Iris pigment epithelial cell (primary cell): ENCODE data around the gene TMEM212.

Experiments used
- DNase-seq: peaks from one replicate; pipeline ENCODE4 v3.0.0-alpha.2; 2011; ENCODE audit warnings: low read depth

Gene TMEM212

GRCh38 chr3:171860830-171861535, 17.8 kb downstream of the TMEM212 start:
- DNase-seq, result peak; percentile 87

GRCh38 chr3:171862392-171862791, 19.2 kb downstream of the TMEM212 start:
- DNase-seq, result no peak

- DNase-seq, result peak; percentile 71
These were observed 19.9 kb downstream of the TMEM212 start for GRCh38 chr3:171862993-171863521.

GRCh38 chr3:171863920-171864319, 20.8 kb downstream of the TMEM212 start:
- no peak for DNase-seq

GRCh38 chr3:171865191-171865865, 22.2 kb downstream of the TMEM212 start:
- no peak for DNase-seq

GRCh38 chr3:171867981-171868380, 24.8 kb downstream of the TMEM212 start:
- DNase-seq, result no peak

GRCh38 chr3:171871392-171872274, 28.5 kb downstream of the TMEM212 start:
- DNase-seq, result peak; percentile 57

- peak; percentile 68 for DNase-seq
These were observed 30.4 kb downstream of the TMEM212 start for GRCh38 chr3:171873580-171873979.

- DNase-seq, result peak; percentile 98
These were observed 31.1 kb downstream of the TMEM212 start for GRCh38 chr3:171874251-171874681.

- DNase-seq, result peak; percentile 58
These were observed 31.7 kb downstream of the TMEM212 start for GRCh38 chr3:171874879-171875278.

GRCh38 chr3:171875923-171876412, 32.8 kb downstream of the TMEM212 start:
- peak; percentile 83 for DNase-seq

- DNase-seq, result peak; percentile 98
These were observed 33.6 kb downstream of the TMEM212 start for GRCh38 chr3:171876680-171877147.

GRCh38 chr3:171878461-171879225, 35.5 kb downstream of the TMEM212 start:
- DNase-seq, result peak; percentile 88

GRCh38 chr3:171879472-171879871, 36.3 kb downstream of the TMEM212 start:
- DNase-seq, result no peak

- DNase-seq, result no peak
These were observed 37.1 kb downstream of the TMEM212 start for GRCh38 chr3:171880101-171880870.

- DNase-seq, result no peak
These were observed 38.1 kb downstream of the TMEM212 start for GRCh38 chr3:171881251-171881650.

- no peak for DNase-seq
These were observed 40.2 kb downstream of the TMEM212 start for GRCh38 chr3:171883257-171883892.

GRCh38 chr3:171883893-171884279, 40.7 kb downstream of the TMEM212 start:
- DNase-seq, result no peak

GRCh38 chr3:171888466-171888865, 45.3 kb downstream of the TMEM212 start:
- no peak for DNase-seq

GRCh38 chr3:171890398-171890797, 47.2 kb downstream of the TMEM212 start:
- DNase-seq, result no peak
